ENCODE results near the gene EIF1AY.

EIF1AY gene

GRCh38 chrY:20558677-20559076, 16.9 kb upstream of the EIF1AY start:
- TF ChIP-seq REST (IDR thresholded peaks at IDR 0.05; ENCODE audit: low read depth) (no peak), TAF1 (IDR thresholded peaks at IDR 0.05; ENCODE audit: low read depth) (no peak), YY1 (IDR thresholded peaks at IDR 0.05; ENCODE audit: low read depth) (no peak), TEAD4 (IDR thresholded peaks at IDR 0.05) (no peak), USF1 (IDR thresholded peaks at IDR 0.05) (no peak), MAX (IDR thresholded peaks at IDR 0.05) (no peak), NFIC (IDR thresholded peaks at IDR 0.05) (no peak), ZBTB7A (IDR thresholded peaks at IDR 0.05; ENCODE audit: low read depth) (no peak), CREB1 (IDR thresholded peaks at IDR 0.05; ENCODE audit: low read depth) (no peak), EGR1 (IDR thresholded peaks at IDR 0.05) (no peak), TCF12 (IDR thresholded peaks at IDR 0.05; ENCODE audit: low read depth) (no peak), FOXM1 (IDR thresholded peaks at IDR 0.05; ENCODE audit: borderline replicate concordance, low read depth) (no peak), EP300 (IDR thresholded peaks at IDR 0.05; ENCODE audit: borderline replicate concordance) (no peak), RAD21 (IDR thresholded peaks at IDR 0.05; ENCODE audit: low read depth) (no peak), CEBPB (IDR thresholded peaks at IDR 0.05) (no peak)

GRCh38 chrY:20559873-20560512, 15.6 kb upstream of the EIF1AY start:
- no peak for TF ChIP-seq TAF1 (IDR thresholded peaks at IDR 0.05; ENCODE audit: low read depth)
- TF ChIP-seq NFIC (IDR thresholded peaks at IDR 0.05) = no peak
- TF ChIP-seq TEAD4 (IDR thresholded peaks at IDR 0.05) = no peak
- no peak for TF ChIP-seq REST (IDR thresholded peaks at IDR 0.05; ENCODE audit: low read depth)
- TF ChIP-seq MAX (IDR thresholded peaks at IDR 0.05) = no peak
- no peak for TF ChIP-seq YY1 (IDR thresholded peaks at IDR 0.05; ENCODE audit: low read depth)
- TF ChIP-seq CREB1 (IDR thresholded peaks at IDR 0.05; ENCODE audit: low read depth) = no peak
- no peak for TF ChIP-seq RAD21 (IDR thresholded peaks at IDR 0.05; ENCODE audit: low read depth)
- no peak for TF ChIP-seq ZBTB7A (IDR thresholded peaks at IDR 0.05; ENCODE audit: low read depth)
- TF ChIP-seq TCF12 (IDR thresholded peaks at IDR 0.05; ENCODE audit: low read depth) = no peak
- no peak for TF ChIP-seq EP300 (IDR thresholded peaks at IDR 0.05; ENCODE audit: borderline replicate concordance)
- TF ChIP-seq FOXM1 (IDR thresholded peaks at IDR 0.05; ENCODE audit: borderline replicate concordance, low read depth) = no peak
- TF ChIP-seq EGR1 (IDR thresholded peaks at IDR 0.05) = no peak
- TF ChIP-seq CEBPB (IDR thresholded peaks at IDR 0.05) = no peak
- no peak for TF ChIP-seq USF1 (IDR thresholded peaks at IDR 0.05)

GRCh38 chrY:20571306-20571705, 4.3 kb upstream of the EIF1AY start:
- no peak for TF ChIP-seq NFIC (IDR thresholded peaks at IDR 0.05)
- TF ChIP-seq YY1 (IDR thresholded peaks at IDR 0.05; ENCODE audit: low read depth) = no peak
- no peak for TF ChIP-seq CREB1 (IDR thresholded peaks at IDR 0.05; ENCODE audit: low read depth)
- TF ChIP-seq CEBPB (IDR thresholded peaks at IDR 0.05) = no peak
- TF ChIP-seq FOXM1 (IDR thresholded peaks at IDR 0.05; ENCODE audit: borderline replicate concordance, low read depth) = no peak
- no peak for TF ChIP-seq EP300 (IDR thresholded peaks at IDR 0.05; ENCODE audit: borderline replicate concordance)
- no peak for TF ChIP-seq REST (IDR thresholded peaks at IDR 0.05; ENCODE audit: low read depth)
- TF ChIP-seq MAX (IDR thresholded peaks at IDR 0.05) = no peak
- no peak for TF ChIP-seq ZBTB7A (IDR thresholded peaks at IDR 0.05; ENCODE audit: low read depth)
- no peak for TF ChIP-seq TAF1 (IDR thresholded peaks at IDR 0.05; ENCODE audit: low read depth)
- no peak for TF ChIP-seq TEAD4 (IDR thresholded peaks at IDR 0.05)

- TF ChIP-seq RAD21 (IDR thresholded peaks at IDR 0.05; ENCODE audit: low read depth) = no peak
These were observed 930 bp downstream of the EIF1AY start for GRCh38 chrY:20576506-20576905.
